ENCODE measurements around the gene COQ6. TPM values are rescaled to one million over a fixed set of nuclear protein-coding genes. Genes with fewer than 3 reads are reported as not detected.
A peak's percentile ranks its signal among the peaks of the same experiment; 100 is the strongest.

Gene COQ6
- total RNA-seq, 1 experiment from 2014 or later, result 12.0 TPM

- Histone ChIP-seq H3K79me2 (ENCODE audit: insufficient read depth, low read length) (no peaks in the 10 kb centered on the region), H4K5ac (ENCODE audit: insufficient read length, low read depth, low read length) (no peak overlapping the region), H3K23me2 (ENCODE audit: insufficient read length, low read depth, low read length, poor library complexity, severe bottlenecking) (no peaks in the 10 kb centered on the region), H3K56ac (ENCODE audit: insufficient read length, low read depth, low read length) (no peak overlapping the region), H3K9ac (ENCODE audit: extremely low read depth, insufficient read length, low read length) (no peak overlapping the region), H4K20me1 (ENCODE audit: control insufficient read depth, insufficient read depth, insufficient read length) (no peaks in the 10 kb centered on the region), H4K8ac (replicated peaks; ENCODE audit: insufficient read length, low read depth, low read length) (no peak overlapping the region), H3K27me3 (ENCODE audit: insufficient read depth, low read length) (no peaks in the 10 kb centered on the region), H3K27ac (ENCODE audit: insufficient read length, low read depth, low read length) (no peak overlapping the region), H2BK5ac (ENCODE audit: insufficient read length, low read length) (no peak overlapping the region), H3K23ac (ENCODE audit: insufficient read length, low read depth, low read length) (no peak overlapping the region), H3K4me2 (ENCODE audit: insufficient read depth, insufficient read length, low read length) (no peak overlapping the region), H2BK12ac (ENCODE audit: insufficient read length, low read depth, low read length) (no peak overlapping the region), H2BK20ac (ENCODE audit: low read depth, low read length, poor library complexity, severe bottlenecking) (no peak overlapping the region), H2BK15ac (ENCODE audit: low read depth, low read length) (no peak overlapping the region), H2AFZ (ENCODE audit: low read length) (no peak overlapping the region), H3K14ac (ENCODE audit: insufficient read depth, low read length) (no peak overlapping the region), H2BK120ac (ENCODE audit: low read depth, low read length, poor library complexity, severe bottlenecking) (no peak overlapping the region), H3K4ac (ENCODE audit: low read depth, low read length) (no peak overlapping the region), H3K4me1 (ENCODE audit: insufficient read depth, low read length) (no peaks in the 10 kb centered on the region), H3K79me1 (ENCODE audit: insufficient read depth, low read depth, low read length, poor library complexity, severe bottlenecking) (no peaks in the 10 kb centered on the region), H2AK5ac (ENCODE audit: insufficient read length, low read length) (no peak overlapping the region), H3K9me3 (ENCODE audit: control insufficient read depth, low read depth, low read length) (no peaks in the 10 kb centered on the region), H4K91ac (ENCODE audit: insufficient read length, low read depth, low read length) (no peak overlapping the region), H3T11ph (ENCODE audit: low read length) (no peak overlapping the region), H3K18ac (ENCODE audit: insufficient read length, low read depth, low read length) (no peak overlapping the region)
- H3K36me3 Mint-ChIP-seq (ENCODE audit: insufficient read depth in 1 of 3, low read depth in 3 of 3), result peaks cover 0 to 20% (median 12%) of the 10 kb centered on the region in 3 experiments; a peak in 5 of 7 replicates
- no peak for TF ChIP-seq CTCF (conservative IDR thresholded peaks at IDR 0.05)
- no CpG with 5 or more reads among the region's 2 CpGs for WGBS (ENCODE audit: extremely low coverage, insufficient read length, low lambda C conversion rate)
- no peak overlapping the region for H3K4me3 Mint-ChIP-seq
- H3K27me3 Mint-ChIP-seq (ENCODE audit: low read depth), result no peaks in the 10 kb centered on the region
- H3K4me1 Mint-ChIP-seq, result peaks cover 0 to 3% of the 10 kb centered on the region in 2 experiments; a peak in 1 of 4 replicates
- no peaks in the 10 kb centered on the region for H3K9me3 Mint-ChIP-seq
- no peak for DNase-seq
- peak overlapping the region in 1 of 3 experiments; percentile 66; a peak in 1 of 7 replicates for H3K27ac Mint-ChIP-seq
These were observed 23.4 kb downstream of the COQ6 start for GRCh38 chr14:73973497-73973896.
